DOHH2 (cell line): ENCODE data around the gene GLYR1.
A peak's percentile ranks its signal among the peaks of the same experiment; 100 is the strongest.

Experiments
- H3F3A ChIP-seq: fragments of 200-600 bp; sonication (generic), shearing (Covaris generic); 2 replicates; pipeline ENCODE4 v1.6.0; 2016; ENCODE audit warnings: antibody characterized with exemption, mild to moderate bottlenecking; ENCODE audit not compliant: control insufficient read depth, insufficient read depth
- H3K27ac ChIP-seq: fragments of 200-600 bp; sonication (generic); 2 replicates; pipeline ENCODE4 v1.5.1; 2014; ENCODE audit warnings: low read depth, mild to moderate bottlenecking, low read length, moderate library complexity
- H3K27me3 ChIP-seq: fragments of 200-600 bp; sonication (generic); 2 replicates; pipeline ENCODE4 v1.6.1; 2014; ENCODE audit warnings: mild to moderate bottlenecking, low read length, mixed read lengths; ENCODE audit not compliant: control insufficient read depth
- H3K36me3 ChIP-seq: fragments of 200-600 bp; sonication (generic); 2 replicates; pipeline ENCODE4 v1.6.1; 2014; ENCODE audit warnings: mild to moderate bottlenecking, low read length, moderate library complexity, mixed read lengths; ENCODE audit not compliant: control insufficient read depth
- H3K4me1 ChIP-seq: fragments of 200-600 bp; sonication (generic); 2 replicates; pipeline ENCODE4 v1.6.1; 2014; ENCODE audit warnings: mild to moderate bottlenecking, low read length, mixed read lengths; ENCODE audit not compliant: control insufficient read depth
- H3K4me2 ChIP-seq: fragments of 200-600 bp; sonication (generic); 2 replicates; pipeline ENCODE4 v1.6.0; 2014; ENCODE audit warnings: mild to moderate bottlenecking, low read length, moderate library complexity
- H3K4me3 ChIP-seq: fragments of 200-600 bp; sonication (generic); 2 replicates; pipeline ENCODE4 v1.5.1; 2014; ENCODE audit warnings: mild to moderate bottlenecking, low read length, mixed read lengths
- H3K79me2 ChIP-seq: fragments of 200-600 bp; sonication (generic); 2 replicates; pipeline ENCODE4 v1.6.1; 2014; ENCODE audit warnings: mild to moderate bottlenecking, low read length, mixed read lengths; ENCODE audit not compliant: control insufficient read depth
- H3K9me2 ChIP-seq: fragments of 200-600 bp; sonication (generic); replicated peaks from 2 replicates; pipeline ENCODE4 v1.6.1; 2014; ENCODE audit warnings: mild to moderate bottlenecking, low read length, mixed read lengths; ENCODE audit not compliant: control insufficient read depth
- H3K9me3 ChIP-seq: fragments of 200-600 bp; sonication (generic); 2 replicates; pipeline ENCODE4 v1.6.1; 2014; ENCODE audit warnings: antibody characterized with exemption, low read length, mixed read lengths; ENCODE audit not compliant: control insufficient read depth, insufficient read depth
- H4K20me1 ChIP-seq: fragments of 200-600 bp; sonication (generic); 2 replicates; pipeline ENCODE4 v1.6.0; 2014; ENCODE audit warnings: low read depth, mild to moderate bottlenecking, antibody characterized with exemption, low read length, moderate library complexity; ENCODE audit not compliant: control insufficient read depth, insufficient read depth
- EZH2phosphoT487 ChIP-seq: fragments of 200-600 bp; sonication (generic); IDR thresholded peaks from 2 replicates; pipeline ENCODE4 v1.6.1; 2017; ENCODE audit warnings: borderline replicate concordance, mild to moderate bottlenecking, antibody characterized with exemption, low read length, moderate library complexity, mixed read lengths
- TF ChIP-seq, protein P1 (sequence below): fragments of 200-600 bp; sonication (generic); IDR thresholded peaks from one replicate; pipeline ENCODE4 v1.5.1; 2014; ENCODE audit warnings: antibody characterized with exemption, mild to moderate bottlenecking, low read depth, low read length; ENCODE audit not compliant: poor library complexity, severe bottlenecking

Gene GLYR1

DNA sequence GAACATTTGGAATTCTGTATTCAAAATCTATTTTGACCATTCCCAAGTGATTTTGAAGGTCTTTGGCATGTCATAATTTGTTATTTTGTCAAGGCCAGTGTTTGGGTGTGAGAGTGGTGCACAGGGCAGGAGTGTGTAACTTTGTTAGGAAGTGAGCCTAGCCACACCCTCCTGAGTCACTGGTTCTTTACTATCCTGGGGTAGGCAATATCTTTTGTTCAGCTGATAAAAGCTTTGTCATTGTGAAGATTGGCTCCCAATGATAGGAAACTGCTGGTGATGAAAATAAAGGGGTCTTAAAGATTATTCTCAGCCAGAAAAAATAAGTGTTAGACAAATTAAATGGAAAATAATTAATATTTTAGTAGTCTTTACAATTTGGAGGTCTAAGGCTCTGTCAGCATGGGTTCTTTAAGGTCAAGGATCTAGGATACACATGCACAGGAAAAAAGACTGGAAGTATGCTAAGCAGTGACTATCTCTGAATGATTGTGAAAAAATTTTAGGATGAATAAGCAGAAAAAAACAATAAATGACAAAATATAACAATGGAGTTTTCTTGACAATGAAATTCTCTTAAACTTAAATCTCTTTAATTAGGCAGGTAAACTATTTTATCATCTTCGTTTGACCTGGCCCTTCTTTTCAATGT lies 5.3 kb upstream of the GLYR1 start:
- H3K36me3 ChIP-seq = peaks cover 52% of the 10 kb centered on the region

DNA sequence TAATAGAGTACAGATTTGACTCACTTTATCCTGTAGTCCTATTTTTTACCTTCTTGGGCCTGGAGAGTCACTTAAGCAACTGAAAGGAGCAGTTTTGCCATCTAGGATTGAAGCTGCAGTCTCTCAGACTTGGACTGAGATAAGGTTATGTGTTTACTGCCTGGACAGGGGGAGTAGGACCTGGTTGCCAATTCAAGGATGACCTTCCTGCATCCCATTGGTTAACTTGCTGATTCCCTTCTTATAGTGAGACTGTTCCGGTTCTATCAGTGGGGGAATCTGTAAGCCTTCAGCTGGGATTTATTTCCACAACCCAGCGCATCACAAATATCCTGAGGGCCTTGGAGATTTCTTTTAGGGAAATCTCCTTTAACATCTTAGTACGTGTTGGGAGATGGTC lies 3.1 kb upstream of the GLYR1 start:
- Histone ChIP-seq H3K4me2 (peak overlapping the region; percentile 88), H3F3A (0 out of 2 replicates have a peak, but pooled peaks cover 2% of the 10 kb centered on the region), H4K20me1 (peaks cover 39% of the 10 kb centered on the region; the same call in 1 of the 2 replicates), H3K27me3 (no peaks in the 10 kb centered on the region), H3K9me3 (no peaks in the 10 kb centered on the region), H3K4me3 (peak overlapping the region; percentile 31), H3K27ac (no peak overlapping the region), H3K4me1 (peaks cover 37% of the 10 kb centered on the region), H3K79me2 (peaks cover 90% of the 10 kb centered on the region), H3K9me2 (no peaks in the 10 kb centered on the region), H3K36me3 (peaks cover 53% of the 10 kb centered on the region)
- TF ChIP-seq EZH2phosphoT487 = no peak
- TF ChIP-seq, protein P1, sequence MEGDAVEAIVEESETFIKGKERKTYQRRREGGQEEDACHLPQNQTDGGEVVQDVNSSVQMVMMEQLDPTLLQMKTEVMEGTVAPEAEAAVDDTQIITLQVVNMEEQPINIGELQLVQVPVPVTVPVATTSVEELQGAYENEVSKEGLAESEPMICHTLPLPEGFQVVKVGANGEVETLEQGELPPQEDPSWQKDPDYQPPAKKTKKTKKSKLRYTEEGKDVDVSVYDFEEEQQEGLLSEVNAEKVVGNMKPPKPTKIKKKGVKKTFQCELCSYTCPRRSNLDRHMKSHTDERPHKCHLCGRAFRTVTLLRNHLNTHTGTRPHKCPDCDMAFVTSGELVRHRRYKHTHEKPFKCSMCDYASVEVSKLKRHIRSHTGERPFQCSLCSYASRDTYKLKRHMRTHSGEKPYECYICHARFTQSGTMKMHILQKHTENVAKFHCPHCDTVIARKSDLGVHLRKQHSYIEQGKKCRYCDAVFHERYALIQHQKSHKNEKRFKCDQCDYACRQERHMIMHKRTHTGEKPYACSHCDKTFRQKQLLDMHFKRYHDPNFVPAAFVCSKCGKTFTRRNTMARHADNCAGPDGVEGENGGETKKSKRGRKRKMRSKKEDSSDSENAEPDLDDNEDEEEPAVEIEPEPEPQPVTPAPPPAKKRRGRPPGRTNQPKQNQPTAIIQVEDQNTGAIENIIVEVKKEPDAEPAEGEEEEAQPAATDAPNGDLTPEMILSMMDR = no peak

More for the DNA sequence above, 5.3 kb upstream of the GLYR1 start:
- Histone ChIP-seq H3K9me3 (no peaks in the 10 kb centered on the region), H3K79me2 (peaks cover 77% of the 10 kb centered on the region), H3K4me3 (no peak overlapping the region), H3K27me3 (no peaks in the 10 kb centered on the region), H3K4me1 (peaks cover 26% of the 10 kb centered on the region), H4K20me1 (peaks cover 25% of the 10 kb centered on the region; the same call in 1 of the 2 replicates), H3K4me2 (no peak overlapping the region), H3K9me2 (no peaks in the 10 kb centered on the region), H3F3A (0 out of 2 replicates have a peak, but pooled peaks cover 2% of the 10 kb centered on the region), H3K27ac (no peak overlapping the region)
- no peak for TF ChIP-seq EZH2phosphoT487
- TF ChIP-seq, protein P1 = no peak

DNA sequence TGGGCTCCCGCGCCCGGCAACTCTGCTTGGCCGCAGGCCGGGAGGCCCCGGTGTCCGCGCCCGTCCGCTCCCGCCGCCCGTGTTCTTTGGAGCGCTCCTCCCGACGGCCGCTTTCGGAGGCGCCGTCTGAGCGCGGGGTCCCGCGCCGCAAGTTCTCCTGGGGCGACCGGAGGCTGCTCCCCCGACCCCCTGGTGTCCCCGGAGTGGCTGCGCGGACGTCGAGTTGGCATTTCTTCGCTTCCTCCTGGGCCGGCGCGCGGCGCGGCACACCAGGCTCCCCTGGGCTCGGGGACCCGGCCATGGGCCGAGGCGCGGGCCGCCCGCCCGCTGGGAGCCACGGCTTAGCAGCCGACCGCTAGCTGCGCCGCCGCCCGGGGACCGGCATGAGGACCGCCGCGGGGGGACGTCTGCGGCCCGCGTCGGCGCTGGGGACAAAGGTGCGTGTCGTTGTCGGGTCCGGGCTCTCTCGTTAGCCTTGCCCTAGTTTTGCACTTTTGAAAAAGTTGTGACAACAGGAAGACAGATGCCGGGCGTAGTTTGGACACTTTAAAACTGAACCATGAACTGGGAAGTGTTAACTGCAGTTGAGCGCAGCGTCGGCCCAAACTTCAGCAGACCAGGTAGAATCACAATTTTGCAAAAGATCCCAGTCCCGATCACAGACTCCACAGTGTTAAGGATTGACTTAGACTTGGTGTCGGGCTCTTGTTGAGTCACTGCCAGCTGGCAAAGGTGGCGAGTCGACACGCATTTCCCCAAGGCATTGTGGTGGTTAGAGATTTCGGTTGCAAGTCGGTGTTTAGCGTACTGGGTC lies 893 bp upstream of the GLYR1 start:
- Histone ChIP-seq H3F3A (0 out of 2 replicates have a peak, but pooled peaks cover 2% of the 10 kb centered on the region), H3K36me3 (peaks cover 53% of the 10 kb centered on the region), H4K20me1 (peaks cover 39% of the 10 kb centered on the region; the same call in 1 of the 2 replicates), H3K79me2 (peaks cover 95% of the 10 kb centered on the region), H3K4me2 (peak overlapping the region; percentile 88), H3K4me1 (peaks cover 38% of the 10 kb centered on the region), H3K27me3 (no peaks in the 10 kb centered on the region), H3K9me3 (no peaks in the 10 kb centered on the region), H3K9me2 (no peaks in the 10 kb centered on the region), H3K27ac (peak overlapping the region; percentile 53), H3K4me3 (peak overlapping the region; percentile 91)
- no peak for TF ChIP-seq EZH2phosphoT487
- TF ChIP-seq, protein P1 = no peak
